Fibroblast of lung (primary cell): Measurements from ENCODE around the gene DNAL4.

Experiments used
- EZH2 ChIP-seq: IDR thresholded peaks from 2 replicates; pipeline ENCODE4 v1.5.1; 2012; ENCODE audit warnings: low read length, control low read depth, mild to moderate bottlenecking; ENCODE audit errors: missing control alignments
- TF ChIP-seq, protein P1 (sequence below), 2 donors: IDR thresholded peaks in 1 of 2; conservative IDR thresholded peaks in 1 of 2; 1 replicate in 1 of 2; 2 replicates in 1 of 2; pipeline ENCODE4 v1.5.1; 2011 to 2012; ENCODE audit warnings: low read length in 2 of 2, control low read depth in 1 of 2, inconsistent platforms in 1 of 2, low read depth in 1 of 2, mild to moderate bottlenecking in 1 of 2

DNA sequence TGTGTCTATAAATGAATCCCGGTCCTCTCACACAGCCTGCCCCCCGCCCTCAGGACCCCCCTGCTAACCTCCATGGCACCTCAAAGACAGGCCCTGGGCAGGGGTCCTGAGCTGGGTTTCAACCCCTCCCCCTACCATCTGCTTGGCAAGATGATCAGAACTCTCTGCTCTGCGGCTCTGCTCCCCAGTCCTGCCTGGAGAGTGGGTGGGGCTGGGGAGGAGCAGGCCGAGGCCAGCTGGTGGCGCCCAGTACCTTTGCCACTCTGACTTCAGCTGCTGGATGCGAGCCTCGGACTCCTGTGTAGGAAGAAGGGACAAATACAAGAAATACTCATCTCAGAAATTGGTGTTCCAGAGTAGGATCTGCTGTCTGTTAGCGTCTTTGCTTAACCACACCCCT is 53.2 kb downstream of the DNAL4 start:
- TF ChIP-seq, protein P1, sequence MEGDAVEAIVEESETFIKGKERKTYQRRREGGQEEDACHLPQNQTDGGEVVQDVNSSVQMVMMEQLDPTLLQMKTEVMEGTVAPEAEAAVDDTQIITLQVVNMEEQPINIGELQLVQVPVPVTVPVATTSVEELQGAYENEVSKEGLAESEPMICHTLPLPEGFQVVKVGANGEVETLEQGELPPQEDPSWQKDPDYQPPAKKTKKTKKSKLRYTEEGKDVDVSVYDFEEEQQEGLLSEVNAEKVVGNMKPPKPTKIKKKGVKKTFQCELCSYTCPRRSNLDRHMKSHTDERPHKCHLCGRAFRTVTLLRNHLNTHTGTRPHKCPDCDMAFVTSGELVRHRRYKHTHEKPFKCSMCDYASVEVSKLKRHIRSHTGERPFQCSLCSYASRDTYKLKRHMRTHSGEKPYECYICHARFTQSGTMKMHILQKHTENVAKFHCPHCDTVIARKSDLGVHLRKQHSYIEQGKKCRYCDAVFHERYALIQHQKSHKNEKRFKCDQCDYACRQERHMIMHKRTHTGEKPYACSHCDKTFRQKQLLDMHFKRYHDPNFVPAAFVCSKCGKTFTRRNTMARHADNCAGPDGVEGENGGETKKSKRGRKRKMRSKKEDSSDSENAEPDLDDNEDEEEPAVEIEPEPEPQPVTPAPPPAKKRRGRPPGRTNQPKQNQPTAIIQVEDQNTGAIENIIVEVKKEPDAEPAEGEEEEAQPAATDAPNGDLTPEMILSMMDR (conservative IDR thresholded peaks at IDR 0.05 in 1 of 2, IDR thresholded peaks at IDR 0.05 in 1 of 2; ENCODE audit: low read depth in 1 of 2, low read length in 2 of 2), result no peak
- no peak for TF ChIP-seq EZH2
